GM12874 (cell line): ENCODE measurements around the gene LRRC14B.

Source experiments
- CTCF ChIP-seq: IDR thresholded peaks from 2 replicates; pipeline ENCODE4 v1.5.1; 2011; ENCODE audit warnings: low read depth, mild to moderate bottlenecking, control low read depth, low read length, moderate library complexity; ENCODE audit not compliant: insufficient read depth

LRRC14B gene

DNA sequence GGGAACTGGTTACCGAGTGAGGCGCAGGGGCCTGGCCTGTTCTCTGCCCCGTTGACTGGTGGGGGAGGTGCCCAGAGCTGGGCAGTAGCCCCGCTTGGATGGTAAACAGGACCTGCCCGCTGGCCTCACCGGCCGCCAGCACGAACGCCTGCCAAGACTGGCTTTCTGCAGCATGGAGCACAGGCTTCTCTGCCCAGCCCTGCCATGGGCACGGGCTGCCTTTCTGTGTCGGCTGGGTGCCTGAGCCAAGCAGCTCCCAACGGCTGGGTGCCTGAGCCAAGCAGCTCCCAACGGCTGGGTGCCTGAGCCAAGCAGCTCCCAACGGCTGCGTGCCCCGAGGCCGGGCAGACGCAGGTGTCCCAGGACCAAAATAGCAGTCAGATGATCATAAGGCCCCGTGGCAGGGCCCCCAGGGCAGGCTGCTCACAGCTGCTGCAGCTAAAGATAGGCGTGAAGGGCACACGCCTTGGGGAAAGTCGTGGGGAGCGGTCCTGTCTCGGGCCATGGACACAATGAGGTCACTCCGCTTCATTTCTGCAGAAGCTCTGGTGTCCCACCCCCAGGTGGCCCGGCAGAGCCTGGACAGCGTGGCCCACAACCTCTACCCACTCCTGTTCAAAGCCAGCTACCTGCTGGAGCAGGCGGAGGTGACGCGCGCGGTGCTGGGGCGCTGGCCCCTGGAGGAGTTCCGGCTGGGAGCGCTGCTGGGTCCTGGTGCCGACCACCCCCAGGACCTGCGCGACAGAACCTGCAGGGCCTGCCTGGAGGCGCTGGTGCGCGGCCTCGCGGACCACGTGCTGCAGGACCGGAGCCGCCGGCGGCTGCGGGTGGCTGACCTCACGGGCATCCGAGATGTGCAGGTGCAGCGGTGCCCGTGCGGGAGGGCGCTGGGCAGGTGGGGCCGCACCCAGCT is at the start of gene LRRC14B:
TSS of gene LRRC14B (plus strand) at position 460 of the 913 bp plus-strand sequence. CDS start at position 504, 44 bp downstream.
- TF ChIP-seq CTCF, result no peak

GRCh38 chr5:141761-142160 is 49.5 kb upstream of the LRRC14B start:
- no peak for TF ChIP-seq CTCF

- no peak for TF ChIP-seq CTCF
These were observed 49.0 kb upstream of the LRRC14B start for GRCh38 chr5:142246-142810.

DNA sequence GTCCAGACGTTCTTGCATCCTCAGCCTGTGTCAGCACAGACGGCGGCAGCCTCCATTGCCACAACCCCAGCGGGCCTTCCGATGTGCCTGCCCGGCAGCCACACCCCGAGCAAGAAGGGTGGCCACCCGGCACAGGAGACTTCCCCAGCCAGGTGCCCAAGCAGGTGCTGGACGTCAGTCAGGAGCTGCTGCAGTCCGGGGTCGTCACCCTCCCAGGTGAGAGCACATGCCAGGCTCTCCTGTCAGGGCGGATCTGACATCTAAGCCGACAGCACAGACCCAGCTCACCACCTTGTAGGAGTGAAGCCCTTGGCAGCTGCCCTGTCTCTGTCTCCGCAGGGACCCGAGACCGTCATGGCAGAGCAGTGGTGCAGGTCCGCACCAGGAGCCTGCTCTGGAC is 48.3 kb upstream of the LRRC14B start:
- TF ChIP-seq CTCF, result no peak

DNA sequence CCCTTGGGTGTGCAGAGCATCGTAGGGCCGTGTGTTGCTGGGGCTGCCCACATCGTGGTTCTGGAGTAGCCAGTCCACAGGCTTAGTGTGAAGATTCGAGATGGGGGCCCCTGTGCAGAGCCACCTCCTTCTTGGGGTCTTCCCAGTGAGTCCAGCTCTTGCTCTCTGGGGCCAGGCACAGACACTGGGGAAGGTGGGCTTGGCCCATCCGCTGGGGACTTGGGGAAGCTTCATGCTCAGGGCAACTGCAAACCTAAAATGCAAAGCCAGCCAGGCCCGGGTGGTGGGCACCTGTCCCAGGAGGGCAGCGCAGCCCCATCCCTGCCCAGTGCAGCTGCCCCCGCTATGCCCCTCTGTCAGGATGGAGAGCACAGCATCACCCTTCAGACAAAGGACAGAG is 46.4 kb upstream of the LRRC14B start:
- TF ChIP-seq CTCF, result no peak

- no peak for TF ChIP-seq CTCF
These were observed 45.5 kb upstream of the LRRC14B start for GRCh38 chr5:145585-146323.

GRCh38 chr5:147751-148150 is 43.5 kb upstream of the LRRC14B start:
- TF ChIP-seq CTCF, result no peak
